ENCODE data around the gene PGA3.
A peak's percentile ranks its signal among the peaks of the same experiment; 100 is the strongest.
"Not testable (repeated sequence)": the region's sequence is repeated elsewhere in the genome, so short reads cannot be mapped to it uniquely, and the experiment has no call there.

PGA3 gene

DNA sequence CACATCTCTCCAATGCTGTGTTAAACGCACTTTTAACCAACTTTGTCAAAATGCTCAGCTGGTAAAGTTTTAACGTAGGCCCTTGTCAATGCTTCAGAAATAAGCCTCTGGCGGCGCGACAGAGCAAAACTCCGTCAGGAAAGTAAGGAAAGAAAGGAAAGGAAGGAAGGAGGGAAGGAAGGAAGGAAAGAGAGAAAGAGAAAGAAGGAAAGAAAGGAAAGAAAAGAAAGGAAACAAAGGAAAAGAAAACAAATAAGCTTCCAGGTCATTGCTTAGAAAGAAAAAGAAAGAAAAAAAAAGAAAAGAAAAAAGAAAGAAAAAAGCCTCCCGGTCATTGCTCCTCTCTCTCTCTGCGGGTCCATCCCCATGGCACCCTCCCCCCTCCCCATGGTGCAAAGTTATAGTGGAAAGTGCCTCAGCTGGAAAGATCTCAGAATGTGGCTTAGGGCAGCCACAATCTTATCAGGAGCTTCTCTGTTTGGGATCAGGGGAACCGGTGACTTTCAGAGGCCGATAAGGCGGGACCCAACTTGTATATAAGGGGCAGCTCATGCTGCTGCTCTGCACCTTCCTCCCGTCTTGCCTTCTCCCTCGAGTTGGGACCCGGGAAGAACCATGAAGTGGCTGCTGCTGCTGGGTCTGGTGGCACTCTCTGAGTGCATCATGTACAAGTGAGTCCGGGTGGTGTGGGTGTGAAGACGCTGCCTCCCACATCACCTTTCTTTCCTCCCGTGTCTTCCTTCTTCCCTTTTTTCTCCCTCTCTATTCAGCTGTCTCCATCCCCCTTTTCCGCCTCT is at the start of gene PGA3:
PGA3 (plus strand) TSS at position 566 of the 797 bp plus-strand sequence; CDS start at position 616, 50 bp downstream.
- DNase-seq = not testable (repeated sequence)

GRCh38 chr11:61153593-61154095 is 49.7 kb upstream of the PGA3 start:
- DNase-seq = no peak

DNA sequence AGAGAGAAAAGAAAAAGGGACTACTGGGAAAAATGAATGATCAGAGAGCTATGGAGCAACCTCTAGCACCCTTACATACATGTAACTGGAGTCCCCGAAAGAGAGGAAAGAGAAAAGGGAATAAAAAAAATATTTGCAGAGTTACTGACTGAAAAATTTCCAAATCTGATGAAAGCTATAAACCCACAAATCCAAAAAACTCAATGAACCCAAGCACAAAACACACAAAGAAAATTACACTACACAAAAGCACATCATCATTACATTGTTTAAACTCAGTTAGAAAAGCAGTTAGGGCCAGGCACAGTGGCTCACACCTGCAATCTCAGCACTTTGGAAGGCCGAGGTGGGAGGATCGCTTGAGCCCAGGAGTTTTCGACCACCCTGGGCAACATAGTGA is 48.8 kb upstream of the PGA3 start:
- DNase-seq = no peak

DNA sequence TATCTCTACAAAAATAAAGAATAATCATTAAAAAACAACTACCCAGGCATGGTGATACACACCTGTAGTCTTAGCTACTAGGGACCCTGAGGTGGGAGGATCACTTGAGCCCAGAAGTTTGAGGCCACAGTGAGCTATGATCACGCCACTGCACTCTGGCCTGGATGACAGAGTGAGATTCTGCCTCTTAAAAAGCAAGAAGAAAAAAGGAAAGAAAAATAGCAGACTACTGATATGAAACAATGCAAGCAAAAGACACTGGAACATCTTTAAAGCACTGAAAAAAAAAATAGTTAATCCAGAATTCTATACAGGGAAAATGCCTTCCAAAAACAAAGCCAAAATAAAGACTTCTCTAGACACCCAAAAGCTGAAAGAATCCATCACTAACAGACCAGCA is 48.0 kb upstream of the PGA3 start:
- no peak for DNase-seq

DNA sequence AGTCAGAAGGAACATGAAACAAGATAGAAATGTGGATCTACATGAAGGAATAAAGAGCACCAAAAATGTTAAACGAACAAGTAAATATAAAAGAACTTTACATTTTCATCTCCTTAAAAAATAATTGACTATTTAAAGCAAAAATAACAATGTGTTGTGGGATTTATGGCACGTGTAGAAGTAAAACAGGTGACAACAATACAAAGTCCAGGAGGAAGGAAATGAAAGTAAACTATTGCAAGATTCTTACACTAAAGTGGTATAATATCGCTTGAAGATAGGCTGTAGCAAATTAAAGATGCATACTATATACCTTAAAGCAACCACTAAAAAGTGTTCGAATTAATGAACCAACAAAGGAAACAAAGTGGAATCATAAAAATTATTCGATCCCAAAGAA is 47.6 kb upstream of the PGA3 start:
- DNase-seq = no peak

DNA sequence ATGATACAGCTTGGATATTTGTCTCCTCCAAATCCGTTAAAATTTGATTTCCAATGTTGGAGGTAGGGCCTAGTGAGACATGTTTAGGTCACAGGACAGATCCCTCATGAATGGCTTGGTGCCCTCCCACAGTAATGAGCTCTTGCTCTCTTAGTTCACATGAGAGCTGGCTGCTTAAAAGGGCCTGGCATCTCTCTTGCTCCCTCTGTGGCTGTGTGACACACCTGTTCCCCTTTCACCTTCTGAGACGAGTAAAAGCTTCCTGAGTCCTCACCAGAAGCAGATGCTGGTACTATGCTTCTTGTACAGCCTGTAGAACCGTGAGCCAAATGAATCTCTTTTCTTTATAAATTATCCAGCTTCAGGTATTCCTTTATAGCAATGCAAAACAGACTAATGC is 45.6 kb upstream of the PGA3 start:
- no peak for DNase-seq

GRCh38 chr11:61158691-61159381 is 44.5 kb upstream of the PGA3 start:
- DNase-seq = no peak

DNA sequence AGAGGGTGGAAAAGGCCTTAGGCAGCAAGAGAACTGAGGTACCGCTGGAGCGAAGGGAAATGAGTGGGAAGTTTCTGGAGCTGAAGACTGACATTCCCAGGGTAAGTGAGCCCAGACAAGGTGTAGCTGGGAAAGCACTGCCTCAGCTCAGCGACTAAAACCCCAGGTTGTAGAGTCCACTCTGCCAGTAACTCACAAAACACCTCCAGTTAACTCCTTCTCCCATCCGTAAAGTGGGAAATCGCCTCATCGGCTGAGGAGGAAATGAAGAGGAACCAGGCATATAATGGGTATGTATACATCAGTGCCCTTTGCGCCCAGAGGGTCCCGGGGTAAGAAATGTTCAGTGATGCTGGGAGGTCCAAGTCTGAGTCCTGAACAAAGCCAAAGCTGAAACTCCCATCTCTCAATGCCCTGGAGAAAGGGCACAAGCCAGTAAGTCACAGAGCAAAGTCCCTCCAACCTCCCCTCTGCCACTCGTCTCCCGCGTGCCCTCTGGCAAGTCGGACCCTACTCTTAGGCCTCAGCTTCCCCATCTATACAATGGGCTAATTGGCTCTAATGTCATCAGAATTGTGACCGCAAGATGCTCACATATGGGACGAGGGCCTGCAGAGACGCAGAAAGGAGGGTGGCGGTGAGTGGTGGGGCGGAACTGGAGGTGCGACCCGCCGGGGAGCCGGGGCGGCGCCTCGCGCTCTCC is 42.7 kb upstream of the PGA3 start:
- no peak for DNase-seq

DNA sequence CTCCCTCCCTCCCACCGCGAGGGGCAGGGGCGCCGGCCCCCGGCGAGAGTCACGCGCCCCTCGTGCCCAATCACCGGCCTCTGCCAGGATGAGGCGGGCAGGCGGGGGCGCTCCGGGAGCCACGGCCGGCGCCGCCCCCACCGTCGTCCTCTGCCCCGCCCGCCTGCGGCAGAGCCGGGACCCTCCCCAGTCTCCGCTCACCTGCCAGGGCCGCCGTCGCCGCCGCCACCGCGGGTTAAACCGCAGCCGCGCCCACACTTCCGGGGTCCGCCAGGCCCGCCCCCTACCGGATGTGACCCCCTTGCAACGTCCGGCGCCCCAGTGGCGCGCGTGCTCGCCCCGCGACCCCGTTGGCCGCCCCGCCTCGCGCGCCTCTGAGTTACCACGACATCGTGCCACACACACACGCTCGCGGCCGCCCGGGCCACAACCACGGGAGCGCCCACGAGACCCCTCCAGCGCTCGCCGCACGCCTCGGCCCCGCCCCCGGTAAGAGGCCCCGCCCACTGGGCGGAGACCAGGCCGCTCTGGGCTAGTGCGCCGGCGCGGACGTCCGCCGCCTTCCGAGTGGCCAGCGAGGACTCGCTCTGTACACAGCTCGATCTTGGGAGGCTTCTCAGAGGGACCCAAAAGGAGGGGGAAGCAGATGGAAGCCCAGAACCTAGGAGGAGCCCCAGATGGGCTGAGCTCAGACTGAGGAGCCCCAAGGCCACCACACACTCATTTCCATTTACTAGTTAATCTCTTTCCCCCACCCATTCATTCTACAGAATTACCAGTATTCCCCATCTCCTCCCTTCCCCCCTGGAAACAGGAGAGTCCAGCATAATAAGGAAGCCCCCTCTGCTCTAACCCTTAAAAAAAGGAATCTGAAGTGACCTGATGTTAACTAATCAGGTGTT is 41.9 kb upstream of the PGA3 start, which contains the start of gene VPS37C:
VPS37C (minus strand) TSS at position 237 of the 902 bp plus-strand sequence. CDS start 22,597 bp downstream, outside the sequence.
- DNase-seq = peak; percentile 96

DNA sequence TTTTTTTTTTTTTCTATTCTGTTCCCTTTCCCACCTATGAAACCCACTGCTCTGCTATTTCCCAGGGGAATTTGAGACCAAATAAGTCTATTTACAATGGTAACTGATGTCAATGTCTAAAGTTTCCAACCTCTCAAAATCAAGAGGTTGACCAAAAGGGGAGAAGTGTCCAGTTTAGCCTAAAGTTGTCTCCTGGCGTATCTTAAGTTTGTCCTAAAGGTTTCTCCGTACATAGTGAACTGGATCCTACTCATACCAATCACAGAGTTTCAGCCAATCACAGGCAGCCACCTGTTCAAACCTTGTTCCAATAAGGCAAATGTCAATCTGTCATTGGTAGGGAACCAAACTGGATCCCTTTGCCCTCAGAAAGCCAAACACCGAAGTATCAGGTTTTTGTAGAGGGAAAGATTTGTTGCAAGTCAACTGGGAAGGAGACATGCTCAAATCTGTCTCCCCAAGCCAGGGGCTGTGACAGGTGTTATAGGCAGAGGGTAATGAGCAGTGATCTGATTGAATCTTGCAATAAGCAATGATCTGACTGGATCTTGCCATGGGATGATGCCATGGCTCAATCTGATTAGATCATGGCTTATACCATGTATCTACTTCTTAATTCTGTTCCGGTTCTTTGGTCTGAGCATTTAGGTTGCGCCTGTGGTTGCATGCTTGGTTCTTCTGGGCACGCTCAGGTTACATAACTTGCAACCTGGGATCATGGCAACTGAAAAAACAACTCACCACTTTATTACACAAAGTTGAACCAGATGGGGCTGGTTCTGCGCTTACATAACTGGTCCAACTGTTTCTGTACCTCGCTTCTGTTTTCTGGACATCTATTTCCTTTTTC is 41.0 kb upstream of the PGA3 start:
- peak; percentile 66 for DNase-seq

DNA sequence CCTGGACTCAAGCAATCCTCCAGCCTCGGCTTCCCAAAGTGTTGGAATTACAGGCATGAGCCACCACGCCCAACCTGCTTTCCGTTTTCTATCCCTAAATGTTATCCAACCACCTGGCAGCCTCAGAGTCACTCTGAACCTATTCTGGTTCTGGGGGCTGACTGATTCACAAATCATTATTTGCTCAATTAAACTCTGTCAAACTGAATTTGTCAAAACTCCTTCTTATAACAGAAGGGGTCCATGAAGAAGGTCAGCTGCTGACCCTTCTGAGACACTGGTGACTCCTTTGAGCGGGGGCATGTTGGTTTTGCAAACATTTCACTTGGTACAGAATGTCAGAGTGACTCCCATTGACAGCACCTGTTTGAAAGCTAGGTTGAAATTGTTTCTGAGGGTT is 40.3 kb upstream of the PGA3 start:
- peak; percentile 97 for DNase-seq

DNA sequence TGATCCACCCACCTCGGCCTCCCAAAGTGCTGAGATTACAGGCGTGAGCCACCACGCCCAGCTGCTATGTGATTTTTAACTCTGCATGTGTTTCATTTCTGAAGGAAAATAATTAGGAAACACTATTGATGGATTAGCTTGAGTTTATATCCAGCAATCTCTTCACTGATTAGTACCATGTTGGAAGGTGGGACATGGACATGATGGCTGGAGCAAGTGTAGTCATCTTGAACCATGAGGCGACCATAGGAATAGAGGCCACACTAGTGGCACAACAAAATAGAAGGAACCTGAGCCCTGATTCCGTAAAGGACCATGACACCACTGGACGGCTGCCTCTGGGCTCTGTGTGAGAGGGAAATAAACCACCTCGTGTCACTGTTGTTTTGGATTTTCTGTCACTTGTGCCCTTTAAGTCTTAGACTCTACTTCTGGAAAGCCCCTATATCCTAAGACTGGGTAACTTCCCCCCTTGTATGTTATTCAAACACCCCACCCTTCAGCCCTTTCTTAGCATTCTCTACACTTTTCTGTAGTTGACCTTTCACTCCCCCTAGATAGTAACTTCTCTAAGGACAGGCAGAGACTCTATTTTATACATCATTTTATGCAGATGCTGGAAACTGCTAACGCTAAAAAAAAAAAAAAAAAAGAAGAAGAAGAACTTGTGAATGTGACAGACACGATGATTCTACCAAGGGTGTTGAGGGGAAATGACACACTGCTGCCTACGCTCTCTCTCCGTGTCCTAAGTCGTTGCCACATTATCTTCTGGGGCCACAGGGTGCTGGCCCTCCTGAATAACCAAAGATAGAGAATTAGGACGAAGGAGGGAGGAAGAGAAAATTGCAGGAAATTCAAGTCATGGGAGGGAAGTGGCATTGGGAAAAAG is 39.4 kb upstream of the PGA3 start:
- no peak for DNase-seq

DNA sequence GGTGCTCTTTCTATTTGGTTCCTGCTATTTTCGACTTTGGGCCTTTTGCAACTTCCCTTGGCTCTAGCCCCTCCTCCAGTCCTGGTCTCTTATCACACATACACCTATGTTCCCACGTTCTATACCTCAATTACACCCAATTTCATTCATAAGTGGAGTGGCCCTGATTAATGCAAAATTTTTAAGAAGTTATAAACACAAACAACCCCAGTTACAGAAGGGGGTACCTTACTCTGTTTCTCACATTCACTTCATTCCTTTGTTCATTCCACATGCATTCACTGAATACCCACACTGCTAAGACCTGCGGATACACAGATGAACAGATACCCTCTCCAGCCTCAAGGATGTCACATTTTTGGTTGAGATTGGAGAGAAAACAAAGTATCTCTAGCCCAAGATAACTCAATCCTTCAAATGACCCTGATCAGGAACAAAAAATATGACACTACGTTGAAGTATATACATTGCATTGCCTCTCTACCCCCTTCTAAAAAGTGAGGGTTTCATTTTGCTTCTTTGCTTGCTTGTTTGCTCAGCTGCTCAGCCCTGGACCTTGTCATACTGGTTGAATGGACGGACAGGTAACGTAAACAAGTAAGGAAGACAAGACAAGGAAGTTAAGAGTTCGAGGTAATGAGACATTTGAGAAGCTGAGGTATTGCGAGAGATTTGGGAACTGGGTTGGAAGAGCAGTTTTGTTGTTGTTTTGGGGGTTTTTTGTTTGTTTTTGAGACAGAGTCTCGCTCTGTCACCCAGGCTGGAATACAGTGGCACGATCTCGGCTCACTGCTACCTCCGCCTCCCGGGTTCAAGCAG is 38.5 kb upstream of the PGA3 start:
- DNase-seq = no peak

DNA sequence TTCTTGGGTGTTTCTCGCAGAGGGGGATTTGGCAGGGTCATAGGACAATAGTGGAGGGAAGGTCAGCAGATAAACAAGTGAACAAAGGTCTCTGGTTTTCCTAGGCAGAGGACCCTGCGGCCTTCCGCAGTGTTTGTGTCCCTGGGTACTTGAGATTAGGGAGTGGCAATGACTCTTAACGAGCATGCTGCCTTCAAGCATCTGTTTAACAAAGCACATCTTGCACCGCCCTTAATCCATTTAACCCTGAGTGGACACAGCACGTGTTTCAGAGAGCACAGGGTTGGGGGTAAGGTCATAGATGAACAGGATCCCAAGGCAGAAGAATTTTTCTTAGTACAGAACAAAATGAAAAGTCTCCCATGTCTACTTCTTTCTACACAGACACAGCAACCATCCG is 37.5 kb upstream of the PGA3 start:
- not testable (repeated sequence) for DNase-seq

DNA sequence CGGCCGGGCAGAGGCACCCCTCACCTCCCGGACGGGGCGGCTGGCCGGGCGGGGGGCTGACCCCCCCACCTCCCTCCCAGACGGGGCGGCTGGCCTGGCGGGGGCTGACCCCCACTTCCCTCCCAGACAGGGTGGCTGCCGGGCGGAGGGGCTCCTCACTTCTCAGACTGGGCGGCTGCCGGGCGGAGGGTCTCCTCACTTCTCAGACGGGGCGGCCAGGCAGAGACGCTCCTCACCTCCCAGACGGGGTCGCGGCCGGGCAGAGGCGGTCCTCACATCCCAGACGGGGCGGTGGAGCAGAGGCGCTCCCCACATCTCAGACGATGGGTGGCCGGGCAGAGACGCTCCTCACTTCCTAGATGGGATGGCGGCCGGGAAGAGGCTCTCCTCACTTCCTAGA is 37.0 kb upstream of the PGA3 start:
- not testable (repeated sequence) for DNase-seq

- DNase-seq = no peak
Observed at GRCh38 chr11:61168042-61168688, 35.1 kb upstream of the PGA3 start.

DNA sequence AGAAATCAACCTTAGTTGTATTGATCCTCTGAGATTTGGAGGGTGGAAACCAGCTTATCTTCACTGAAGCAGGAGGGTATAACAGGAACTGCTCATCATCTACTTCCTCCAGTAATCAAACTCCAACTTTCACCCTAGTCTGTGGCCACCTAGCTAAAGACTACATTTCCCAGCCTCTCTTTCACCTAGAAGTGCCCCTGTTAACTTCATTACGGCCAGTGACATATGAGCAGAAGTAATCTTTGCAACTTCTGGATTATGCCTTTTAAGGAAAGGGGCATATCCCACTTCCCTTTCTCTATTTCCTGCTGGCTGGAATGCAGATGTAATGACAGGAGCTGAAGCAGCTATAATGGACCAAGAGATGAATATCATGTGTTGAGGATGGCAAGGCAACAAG is 34.5 kb upstream of the PGA3 start:
- DNase-seq = no peak

GRCh38 chr11:61170566-61170965 is 32.7 kb upstream of the PGA3 start:
- no peak for DNase-seq

- no peak for DNase-seq
Observed at GRCh38 chr11:61171907-61172306, 31.4 kb upstream of the PGA3 start.

Data from eye (tissue), 1 donor.